ENCODE data around the gene KIR2DL3.
"Not testable (repeated sequence)": the region's sequence is repeated elsewhere in the genome, so short reads cannot be mapped to it uniquely, and the experiment has no call there.

KIR2DL3 gene

DNA sequence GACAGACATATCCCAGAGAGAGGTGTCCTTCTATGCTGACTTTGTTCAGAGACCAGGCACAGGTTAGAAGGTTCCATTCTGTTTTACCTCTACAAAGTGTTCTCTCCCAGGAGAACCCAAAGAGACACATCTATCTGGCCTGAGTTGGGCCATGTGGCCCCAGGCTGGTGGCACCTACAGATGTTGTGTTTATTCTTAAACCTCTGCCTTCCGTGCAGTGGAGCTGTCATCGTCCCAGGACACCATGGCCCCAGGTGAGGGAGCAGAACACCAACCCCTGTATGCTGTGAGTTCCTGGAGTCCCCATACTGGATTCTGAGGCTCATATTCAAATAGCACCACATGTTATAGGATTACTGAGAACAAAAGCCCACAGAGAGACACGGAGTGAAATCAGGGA, 10.1 kb upstream of the KIR2DL3 start:
- H3K9ac ChIP-seq (ENCODE audit: insufficient read length, low read depth) = no peak overlapping the region
- no peaks in the 10 kb centered on the region for H3K9me3 ChIP-seq (ENCODE audit: insufficient read depth, low read length)
- no peak for DNase-seq (ENCODE audit: low read depth, low spot score)
- peaks cover 38% of the 10 kb centered on the region for H3K27me3 ChIP-seq (ENCODE audit: insufficient read depth, insufficient read length)
- TF ChIP-seq ZNF274 (IDR thresholded peaks at IDR 0.05; ENCODE audit: low read depth, low read length) (no peak), SUZ12 (IDR thresholded peaks at IDR 0.05; ENCODE audit: extremely low read depth, insufficient read depth, insufficient read length) (no peak), YY1 (IDR thresholded peaks at IDR 0.05; ENCODE audit: insufficient read depth, insufficient read length) (no peak)
- H3K36me3 ChIP-seq (ENCODE audit: insufficient read depth, insufficient read length, low read length) = no peaks in the 10 kb centered on the region
- no peak overlapping the region for H3K4me3 ChIP-seq (ENCODE audit: insufficient read length, low read depth)
- H3K4me1 ChIP-seq (ENCODE audit: insufficient read depth, insufficient read length) = no peaks in the 10 kb centered on the region

- Histone ChIP-seq H3K4me1 (ENCODE audit: insufficient read depth, insufficient read length) (no peaks in the 10 kb centered on the region), H3K27me3 (ENCODE audit: insufficient read depth, insufficient read length) (peaks cover 38% of the 10 kb centered on the region), H3K4me3 (ENCODE audit: insufficient read length, low read depth) (no peak overlapping the region), H3K9me3 (ENCODE audit: insufficient read depth, low read length) (no peaks in the 10 kb centered on the region), H3K9ac (ENCODE audit: insufficient read length, low read depth) (no peak overlapping the region), H3K36me3 (ENCODE audit: insufficient read depth, insufficient read length, low read length) (no peaks in the 10 kb centered on the region)
- no peak for DNase-seq (ENCODE audit: low read depth, low spot score)
- TF ChIP-seq YY1 (IDR thresholded peaks at IDR 0.05; ENCODE audit: insufficient read depth, insufficient read length) (no peak), ZNF274 (IDR thresholded peaks at IDR 0.05; ENCODE audit: low read depth, low read length) (no peak), SUZ12 (IDR thresholded peaks at IDR 0.05; ENCODE audit: extremely low read depth, insufficient read depth, insufficient read length) (no peak)
Observed at GRCh38 chr19:54729416-54730188, 8.7 kb upstream of the KIR2DL3 start.

DNA sequence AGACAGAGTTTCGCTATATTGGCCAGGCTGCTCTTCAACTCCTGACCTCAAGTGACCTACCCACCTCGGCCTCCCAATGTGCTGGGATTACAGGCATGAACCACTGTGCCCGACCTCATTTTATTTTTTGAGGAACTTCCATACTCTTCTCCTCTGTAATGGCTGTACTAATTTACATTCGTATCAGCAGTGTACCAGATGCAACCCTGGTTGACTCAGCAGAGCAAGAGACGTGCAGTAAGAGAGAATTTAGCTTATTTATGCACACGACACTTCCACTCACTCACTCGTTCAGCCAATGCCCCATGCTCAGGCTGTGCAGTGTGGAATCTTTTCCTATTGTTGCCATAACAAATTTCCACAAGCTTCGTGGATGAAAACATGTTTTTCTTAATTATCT, 7.1 kb upstream of the KIR2DL3 start:
- Histone ChIP-seq H3K27me3 (ENCODE audit: insufficient read depth, insufficient read length) (peaks cover 38% of the 10 kb centered on the region), H3K36me3 (ENCODE audit: insufficient read depth, insufficient read length, low read length) (no peaks in the 10 kb centered on the region), H3K9me3 (ENCODE audit: insufficient read depth, low read length) (no peaks in the 10 kb centered on the region), H3K9ac (ENCODE audit: insufficient read length, low read depth) (no peak overlapping the region), H3K4me3 (ENCODE audit: insufficient read length, low read depth) (no peak overlapping the region), H3K4me1 (ENCODE audit: insufficient read depth, insufficient read length) (no peaks in the 10 kb centered on the region)
- TF ChIP-seq ZNF274 (IDR thresholded peaks at IDR 0.05; ENCODE audit: low read depth, low read length) (no peak), SUZ12 (IDR thresholded peaks at IDR 0.05; ENCODE audit: extremely low read depth, insufficient read depth, insufficient read length) (no peak), YY1 (IDR thresholded peaks at IDR 0.05; ENCODE audit: insufficient read depth, insufficient read length) (no peak)
- no peak for DNase-seq (ENCODE audit: low read depth, low spot score)

GRCh38 chr19:54738715-54739114, 402 bp downstream of the KIR2DL3 start:
- H3K9me3 ChIP-seq (ENCODE audit: insufficient read depth, low read length) = no peaks in the 10 kb centered on the region
- no peaks in the 10 kb centered on the region for H3K27me3 ChIP-seq (ENCODE audit: insufficient read depth, insufficient read length)
- no peaks in the 10 kb centered on the region for H3K4me1 ChIP-seq (ENCODE audit: insufficient read depth, insufficient read length)
- TF ChIP-seq ZNF274 (IDR thresholded peaks at IDR 0.05; ENCODE audit: low read depth, low read length) (no peak), YY1 (IDR thresholded peaks at IDR 0.05; ENCODE audit: insufficient read depth, insufficient read length) (no peak), SUZ12 (IDR thresholded peaks at IDR 0.05; ENCODE audit: extremely low read depth, insufficient read depth, insufficient read length) (no peak)
- no peak overlapping the region for H3K9ac ChIP-seq (ENCODE audit: insufficient read length, low read depth)
- no peak for DNase-seq (ENCODE audit: low read depth, low spot score)
- H3K4me3 ChIP-seq (ENCODE audit: insufficient read length, low read depth) = no peak overlapping the region
- H3K36me3 ChIP-seq (ENCODE audit: insufficient read depth, insufficient read length, low read length) = no peaks in the 10 kb centered on the region

GRCh38 chr19:54739587-54740497, 1.5 kb downstream of the KIR2DL3 start:
- DNase-seq (ENCODE audit: low read depth, low spot score) = no peak
- Histone ChIP-seq H3K9ac (ENCODE audit: insufficient read length, low read depth) (no peak overlapping the region), H3K4me1 (ENCODE audit: insufficient read depth, insufficient read length) (no peaks in the 10 kb centered on the region), H3K27me3 (ENCODE audit: insufficient read depth, insufficient read length) (no peaks in the 10 kb centered on the region), H3K36me3 (ENCODE audit: insufficient read depth, insufficient read length, low read length) (no peaks in the 10 kb centered on the region), H3K9me3 (ENCODE audit: insufficient read depth, low read length) (no peaks in the 10 kb centered on the region), H3K4me3 (ENCODE audit: insufficient read length, low read depth) (no peak overlapping the region)
- TF ChIP-seq SUZ12 (IDR thresholded peaks at IDR 0.05; ENCODE audit: extremely low read depth, insufficient read depth, insufficient read length) (no peak), ZNF274 (IDR thresholded peaks at IDR 0.05; ENCODE audit: low read depth, low read length) (no peak), YY1 (IDR thresholded peaks at IDR 0.05; ENCODE audit: insufficient read depth, insufficient read length) (no peak)

DNA sequence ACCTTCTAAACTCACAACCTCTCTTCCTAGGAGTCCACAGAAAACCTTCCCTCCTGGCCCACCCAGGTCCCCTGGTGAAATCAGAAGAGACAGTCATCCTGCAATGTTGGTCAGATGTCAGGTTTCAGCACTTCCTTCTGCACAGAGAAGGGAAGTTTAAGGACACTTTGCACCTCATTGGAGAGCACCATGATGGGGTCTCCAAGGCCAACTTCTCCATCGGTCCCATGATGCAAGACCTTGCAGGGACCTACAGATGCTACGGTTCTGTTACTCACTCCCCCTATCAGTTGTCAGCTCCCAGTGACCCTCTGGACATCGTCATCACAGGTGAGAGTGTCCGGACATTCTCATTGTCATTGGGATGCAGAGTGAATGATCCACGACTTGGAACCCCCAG, 3.6 kb downstream of the KIR2DL3 start:
- not testable (repeated sequence) for H3K27me3 ChIP-seq (ENCODE audit: insufficient read depth, insufficient read length); H3K4me1 ChIP-seq (ENCODE audit: insufficient read depth, insufficient read length); DNase-seq (ENCODE audit: low read depth, low spot score); H3K9me3 ChIP-seq (ENCODE audit: insufficient read depth, low read length); H3K4me3 ChIP-seq (ENCODE audit: insufficient read length, low read depth); H3K36me3 ChIP-seq (ENCODE audit: insufficient read depth, insufficient read length, low read length); H3K9ac ChIP-seq (ENCODE audit: insufficient read length, low read depth)

GRCh38 chr19:54744080-54744479, 5.8 kb downstream of the KIR2DL3 start:
- not testable (repeated sequence) for H3K9ac ChIP-seq (ENCODE audit: insufficient read length, low read depth); H3K27me3 ChIP-seq (ENCODE audit: insufficient read depth, insufficient read length); H3K9me3 ChIP-seq (ENCODE audit: insufficient read depth, low read length); H3K4me3 ChIP-seq (ENCODE audit: insufficient read length, low read depth); H3K36me3 ChIP-seq (ENCODE audit: insufficient read depth, insufficient read length, low read length); H3K4me1 ChIP-seq (ENCODE audit: insufficient read depth, insufficient read length); DNase-seq (ENCODE audit: low read depth, low spot score)

- not testable (repeated sequence) for H3K27me3 ChIP-seq (ENCODE audit: insufficient read depth, insufficient read length); H3K4me3 ChIP-seq (ENCODE audit: insufficient read length, low read depth); H3K36me3 ChIP-seq (ENCODE audit: insufficient read depth, insufficient read length, low read length); H3K9me3 ChIP-seq (ENCODE audit: insufficient read depth, low read length); H3K9ac ChIP-seq (ENCODE audit: insufficient read length, low read depth); H3K4me1 ChIP-seq (ENCODE audit: insufficient read depth, insufficient read length); DNase-seq (ENCODE audit: low read depth, low spot score)
Observed at GRCh38 chr19:54747614-54748322, 9.5 kb downstream of the KIR2DL3 start.

- H3K4me1 ChIP-seq (ENCODE audit: insufficient read depth, insufficient read length); DNase-seq (ENCODE audit: low read depth, low spot score); H3K36me3 ChIP-seq (ENCODE audit: insufficient read depth, insufficient read length, low read length); H3K9me3 ChIP-seq (ENCODE audit: insufficient read depth, low read length); H3K4me3 ChIP-seq (ENCODE audit: insufficient read length, low read depth); H3K27me3 ChIP-seq (ENCODE audit: insufficient read depth, insufficient read length); H3K9ac ChIP-seq (ENCODE audit: insufficient read length, low read depth): not testable (repeated sequence)
Observed at GRCh38 chr19:54750276-54750675, 12.0 kb downstream of the KIR2DL3 start.
